NCI-H2081 treated with DMSO at 0.1 percent for 48 hours (cell line): ENCODE data around the gene LSM14B.

Experiments
- DNase-seq: peaks from one replicate; lab custom pipeline; 2025; lab: John Stamatoyannopoulos, UW

Gene LSM14B

DNA sequence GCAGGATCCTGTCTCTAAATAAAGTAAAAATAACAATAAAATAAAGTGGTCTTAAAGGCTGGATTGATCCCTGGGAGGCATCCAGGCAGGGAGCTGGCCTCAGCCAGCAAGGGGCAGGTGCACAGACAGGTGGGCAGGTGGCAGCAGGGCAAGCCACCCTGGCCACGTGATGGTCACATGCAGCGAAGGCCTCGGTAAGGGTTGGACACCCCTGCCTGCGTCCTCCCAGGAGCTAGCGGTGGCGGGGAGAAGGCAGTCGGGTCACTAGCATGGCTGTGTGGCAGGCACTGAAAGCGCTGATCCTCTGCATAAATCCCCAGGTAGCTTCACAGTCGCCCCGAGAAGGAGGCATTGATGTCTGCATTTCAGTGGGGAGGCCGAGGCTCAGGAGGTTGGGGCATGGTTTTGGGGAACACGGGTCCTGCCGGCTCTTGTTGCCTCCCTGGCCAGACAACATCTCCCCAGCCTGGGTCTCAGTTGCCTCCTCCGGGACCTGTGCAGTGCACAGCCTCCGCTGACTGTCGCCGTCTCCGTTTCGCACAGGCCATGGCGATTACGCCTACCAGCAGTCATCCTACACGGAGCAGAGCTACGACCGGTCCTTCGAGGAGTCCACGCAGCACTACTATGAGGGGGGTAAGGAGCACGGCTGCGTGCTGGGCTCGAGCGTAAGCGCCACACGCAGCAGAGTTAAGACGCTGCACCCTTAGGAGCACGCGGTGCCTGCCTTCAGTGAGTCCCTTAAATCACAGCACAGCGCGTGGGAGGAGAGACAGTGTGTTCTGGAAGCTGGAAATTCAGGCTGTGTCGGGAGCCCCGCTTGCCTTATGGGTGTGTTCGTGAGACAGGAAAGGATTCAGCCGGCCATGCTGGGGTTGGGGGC lies 42.8 kb downstream of the LSM14B start:
- DNase-seq, result no peak

DNA sequence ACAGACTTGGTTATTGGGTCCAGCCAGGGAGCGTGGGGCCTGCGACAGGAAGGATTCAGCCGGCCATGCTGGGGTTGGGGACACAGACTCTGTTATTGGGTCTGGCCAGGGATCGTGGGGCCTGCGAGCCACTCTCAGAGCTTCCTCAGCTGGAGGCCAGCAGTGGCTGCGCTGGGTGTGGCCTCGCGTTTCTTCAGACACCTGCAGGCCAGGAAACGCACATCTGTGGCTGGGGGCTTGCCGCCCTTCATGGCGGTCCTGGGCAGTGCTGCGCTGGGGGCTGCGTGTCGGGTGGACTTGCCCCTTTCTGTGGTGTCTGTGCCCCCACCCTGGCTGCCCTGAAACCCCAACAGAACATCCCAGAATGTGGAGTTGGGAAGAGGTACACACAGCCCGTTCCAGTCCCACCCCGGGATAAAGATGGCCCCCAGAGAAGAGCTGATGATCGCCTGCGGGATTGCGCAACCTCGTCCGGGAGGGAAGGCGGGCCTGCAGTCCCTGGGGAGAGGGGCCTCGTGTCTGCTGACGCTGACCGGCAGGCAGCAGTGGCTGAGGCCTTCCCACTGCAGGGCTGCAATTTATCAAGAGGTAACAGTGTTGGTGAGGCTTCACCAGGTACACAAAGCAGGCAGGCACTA lies 43.6 kb downstream of the LSM14B start:
- no peak for DNase-seq

DNA sequence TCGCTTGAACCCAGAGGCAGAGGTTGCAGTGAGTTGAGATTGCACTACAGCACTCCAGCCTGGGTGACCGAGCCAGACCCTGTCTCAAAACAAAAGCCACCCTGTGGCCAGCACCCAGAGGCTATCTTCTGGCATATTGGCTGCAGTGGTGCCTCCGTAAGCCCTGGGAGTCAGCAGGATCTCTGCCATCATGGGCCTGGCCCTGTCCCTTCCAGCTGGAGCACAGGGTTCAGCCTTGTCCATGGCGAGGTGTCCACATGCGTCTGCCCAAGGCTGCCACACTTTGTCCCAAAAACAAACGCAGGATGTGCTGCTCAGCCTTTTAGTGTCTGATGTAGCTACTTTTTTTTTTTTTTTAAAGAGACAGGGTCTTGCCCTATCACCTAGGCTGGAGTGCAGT lies 45.2 kb downstream of the LSM14B start:
- no peak for DNase-seq

DNA sequence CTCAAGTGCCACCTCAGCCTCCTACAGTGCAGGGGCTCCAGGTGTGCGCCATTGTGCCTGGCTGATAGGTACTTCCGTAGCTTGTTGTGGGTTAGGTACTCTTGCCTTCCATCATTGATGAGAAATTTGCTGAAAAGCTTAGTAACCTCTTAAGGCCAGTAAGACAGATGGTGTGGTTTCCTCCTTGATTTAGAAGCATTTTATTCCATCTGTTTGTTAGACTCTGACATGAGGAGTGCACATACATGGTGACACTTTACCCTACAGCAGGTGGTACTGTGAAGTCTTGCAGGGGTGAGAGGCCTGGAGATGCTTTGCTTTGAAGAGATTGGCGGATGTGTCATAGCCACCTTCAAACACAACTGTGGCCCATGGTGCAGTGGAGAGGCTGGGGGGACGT lies 45.8 kb downstream of the LSM14B start:
- DNase-seq, result no peak

DNA sequence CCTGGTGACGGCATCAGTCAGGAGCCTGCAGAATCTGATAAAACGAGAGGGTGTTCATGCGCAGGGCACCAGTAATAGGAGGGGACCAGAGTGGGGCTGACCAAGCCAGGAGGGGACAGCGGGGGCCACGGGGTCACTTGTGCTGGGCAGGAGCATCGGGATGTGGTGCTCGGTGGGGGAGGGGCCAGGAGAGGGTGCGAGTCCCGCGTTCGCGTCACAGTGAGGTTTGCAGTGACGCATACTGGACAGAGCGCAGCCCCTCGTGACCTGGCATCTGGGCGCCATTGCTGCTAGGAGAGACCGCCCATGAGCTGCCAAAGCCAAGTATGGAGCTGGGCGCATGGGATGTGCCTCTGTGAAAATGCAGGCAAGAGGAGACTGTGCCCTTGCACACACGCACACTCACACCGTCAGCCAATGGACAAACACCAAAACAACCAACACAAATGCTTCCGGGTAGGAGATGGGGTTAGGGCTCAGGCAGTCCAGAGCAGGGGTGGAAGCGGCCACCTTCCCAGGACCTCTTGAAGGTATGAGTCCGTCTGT lies 46.7 kb downstream of the LSM14B start:
- no peak for DNase-seq

DNA sequence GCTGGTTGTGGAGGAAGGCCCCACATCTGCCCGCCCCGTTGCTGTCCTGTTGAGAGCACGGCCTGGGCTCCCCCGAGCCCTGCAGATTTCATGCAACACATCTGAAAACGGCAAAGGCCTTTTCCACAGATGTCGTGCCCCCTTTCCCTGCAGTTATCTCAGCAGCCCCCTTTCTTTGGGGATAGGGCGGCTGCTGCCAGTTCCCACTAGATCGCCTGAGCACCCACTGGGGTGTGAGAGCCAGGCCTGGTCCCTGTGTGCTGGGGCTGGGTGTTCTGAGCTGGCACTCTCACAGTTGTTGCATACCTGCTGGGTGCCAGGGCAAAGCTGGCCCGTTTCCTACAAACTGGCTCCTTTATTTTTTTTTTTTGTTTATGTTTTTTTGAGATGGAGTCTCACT lies 48.3 kb downstream of the LSM14B start:
- DNase-seq, result no peak

DNA sequence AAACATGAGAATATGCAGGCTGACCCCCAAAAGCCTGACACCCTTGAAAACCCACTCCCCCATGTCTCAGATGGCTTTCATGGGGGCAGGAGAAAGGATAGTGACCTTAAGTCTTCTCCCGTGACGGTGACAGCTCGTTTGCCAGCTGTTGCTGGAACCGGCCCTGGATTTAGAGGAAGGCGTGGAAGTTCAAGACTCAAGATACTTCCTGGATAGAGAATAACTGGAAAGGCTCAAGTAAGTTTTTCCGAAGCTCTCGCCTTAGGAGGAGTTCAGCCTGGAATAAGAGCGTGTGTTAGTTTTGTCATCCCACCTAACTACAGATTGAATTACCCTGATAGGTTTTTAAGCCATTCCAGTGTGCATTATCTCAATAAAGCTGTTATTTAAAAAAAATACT lies 49.0 kb downstream of the LSM14B start:
- no peak for DNase-seq

DNA sequence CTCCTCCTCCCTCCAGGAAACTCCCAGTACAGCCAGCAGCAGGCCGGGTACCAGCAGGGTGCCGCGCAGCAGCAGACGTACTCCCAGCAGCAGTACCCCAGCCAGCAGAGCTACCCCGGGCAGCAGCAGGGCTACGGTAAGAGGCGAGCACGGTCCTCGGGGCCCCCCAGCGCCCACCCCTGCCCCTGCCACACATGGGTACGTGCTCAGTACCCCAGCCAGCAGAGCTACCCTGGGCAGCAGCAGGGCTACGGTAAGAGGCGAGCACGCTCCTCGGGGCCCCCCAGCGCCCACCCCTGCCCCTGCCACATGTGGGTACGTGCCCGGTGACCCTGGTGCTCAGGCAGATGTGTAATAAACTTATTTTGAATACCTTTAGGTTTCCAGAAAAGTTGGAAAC lies 50.4 kb downstream of the LSM14B start:
- DNase-seq, result no peak

DNA sequence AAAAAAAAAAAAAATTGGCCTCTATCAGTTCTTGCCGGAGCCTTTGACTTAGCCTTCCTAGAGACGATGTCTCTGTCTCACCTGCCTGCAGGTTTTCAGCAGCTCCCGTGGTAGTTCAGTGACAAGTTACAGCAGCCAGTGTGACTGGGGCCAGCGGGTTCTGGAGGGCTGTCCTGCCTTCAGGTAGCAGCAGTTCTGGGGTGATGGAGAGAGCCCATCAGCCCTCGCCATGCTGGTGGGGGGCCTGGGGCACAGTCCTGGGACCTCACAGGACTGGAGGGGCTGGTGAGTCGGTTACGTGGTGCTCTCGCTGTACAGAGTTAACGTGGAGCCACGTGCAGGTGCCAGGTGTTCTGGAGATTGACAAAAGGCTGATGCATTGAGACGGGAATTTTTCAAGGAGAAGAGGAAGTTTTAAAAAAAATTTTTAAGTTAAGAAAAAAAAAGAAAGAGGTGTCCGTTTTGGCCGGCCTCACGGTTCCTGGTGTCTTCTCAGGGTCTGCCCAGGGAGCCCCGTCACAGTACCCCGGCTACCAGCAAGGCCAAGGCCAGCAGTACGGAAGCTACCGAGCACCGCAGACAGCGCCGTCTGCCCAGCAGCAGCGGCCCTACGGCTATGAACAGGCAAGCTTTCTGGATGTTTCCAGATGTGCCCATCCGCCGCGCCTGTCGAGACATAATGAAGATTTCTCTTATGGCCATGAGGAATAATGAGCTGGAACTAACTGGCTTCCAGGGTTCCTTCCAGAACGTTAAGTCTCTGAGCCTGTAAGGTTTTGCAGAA lies 51.9 kb downstream of the LSM14B start:
- DNase-seq, result no peak

DNA sequence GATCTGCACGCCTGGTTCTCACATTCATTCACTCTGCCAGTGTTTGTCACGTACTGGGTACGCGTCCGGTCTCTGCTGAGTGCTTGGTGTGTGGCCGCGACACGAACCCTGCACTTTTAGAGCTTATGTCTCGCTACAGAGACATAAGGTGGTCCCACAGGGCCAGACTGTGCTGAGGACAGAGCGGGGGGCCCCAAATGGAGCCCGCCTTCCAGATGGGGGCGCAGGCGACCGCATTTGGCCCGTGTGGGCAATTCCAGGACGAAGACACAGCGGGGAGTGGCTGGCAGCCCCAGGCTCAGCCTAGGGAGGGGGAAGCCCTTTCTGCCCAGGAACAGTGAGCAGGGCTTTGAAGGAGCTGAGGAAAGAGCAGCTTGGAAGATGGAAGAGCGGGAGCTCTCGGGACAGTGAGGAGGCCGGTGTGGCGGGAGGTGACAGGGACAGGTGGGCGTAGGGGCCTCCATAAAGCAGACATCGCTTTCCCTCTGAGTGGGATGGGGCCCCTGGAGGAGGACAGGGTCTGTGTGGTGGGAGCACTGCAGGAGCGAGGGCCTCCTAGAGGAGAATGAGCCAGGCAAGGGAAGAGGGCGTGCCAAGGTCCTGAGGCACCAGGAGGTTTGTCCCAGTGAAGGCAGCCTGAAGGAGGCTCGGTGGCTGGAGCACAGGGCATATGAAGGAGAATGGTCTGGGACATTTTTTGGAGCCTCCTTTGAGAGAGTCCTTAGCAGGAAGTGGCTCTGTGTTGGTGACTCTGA lies 52.8 kb downstream of the LSM14B start:
- no peak for DNase-seq

DNA sequence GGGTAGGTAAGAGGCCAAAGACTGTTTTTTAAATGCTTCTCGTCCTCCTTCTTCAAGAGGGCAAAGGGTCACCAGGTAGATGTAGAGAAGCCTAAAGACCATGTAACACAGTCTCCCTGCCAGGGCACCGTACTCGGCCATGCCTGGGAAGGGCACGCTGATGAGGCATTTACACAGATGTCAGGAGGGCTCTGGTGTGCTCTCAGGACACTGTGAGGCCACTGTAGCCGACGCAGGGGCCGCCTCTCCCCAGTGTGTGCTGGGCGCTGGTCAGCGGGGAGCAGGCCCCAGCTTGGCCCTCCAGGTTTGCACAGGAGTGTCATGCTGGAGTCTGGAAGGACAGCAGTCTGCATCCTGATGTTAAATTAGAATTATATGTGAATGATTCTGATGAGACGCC lies 53.4 kb downstream of the LSM14B start:
- no peak for DNase-seq

DNA sequence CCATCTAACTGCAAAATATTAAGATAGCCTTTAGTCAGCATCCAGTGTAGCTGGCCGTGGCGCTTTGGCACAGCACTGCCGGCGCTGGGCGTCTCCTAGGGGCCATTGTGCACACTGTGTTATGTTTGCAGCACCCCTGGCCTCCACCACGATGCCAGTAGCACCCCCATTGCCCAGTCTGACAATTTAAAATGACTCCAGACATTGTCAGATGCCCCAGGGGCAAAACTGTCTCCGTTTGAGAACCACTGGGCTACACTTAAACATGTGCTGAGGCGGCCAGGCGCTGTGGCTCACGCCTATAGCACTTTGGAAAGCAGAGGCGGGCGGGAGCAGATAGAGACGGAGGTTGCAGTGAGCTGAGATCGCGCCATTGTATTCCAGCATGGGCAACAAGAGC lies 54.6 kb downstream of the LSM14B start:
- DNase-seq, result no peak

DNA sequence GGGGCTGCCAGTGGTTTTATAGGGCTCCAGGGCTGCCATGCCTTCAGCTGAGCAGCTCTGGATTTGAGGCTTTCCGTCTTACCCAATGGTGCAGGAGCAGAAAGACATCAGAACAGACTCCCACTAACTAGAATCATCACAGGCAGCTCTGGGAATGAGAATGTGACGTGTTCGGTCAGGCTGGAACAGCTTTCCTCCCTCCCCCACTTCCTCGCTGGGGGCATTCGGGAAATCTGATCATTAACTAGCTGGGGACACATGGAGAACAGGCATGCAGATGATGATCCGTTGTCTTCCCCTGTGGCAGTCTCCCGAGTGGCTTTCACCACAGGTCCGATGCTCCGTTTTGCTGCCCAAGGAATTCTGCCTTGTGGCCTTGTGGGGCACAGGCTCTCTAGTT lies 55.0 kb downstream of the LSM14B start:
- DNase-seq, result no peak

DNA sequence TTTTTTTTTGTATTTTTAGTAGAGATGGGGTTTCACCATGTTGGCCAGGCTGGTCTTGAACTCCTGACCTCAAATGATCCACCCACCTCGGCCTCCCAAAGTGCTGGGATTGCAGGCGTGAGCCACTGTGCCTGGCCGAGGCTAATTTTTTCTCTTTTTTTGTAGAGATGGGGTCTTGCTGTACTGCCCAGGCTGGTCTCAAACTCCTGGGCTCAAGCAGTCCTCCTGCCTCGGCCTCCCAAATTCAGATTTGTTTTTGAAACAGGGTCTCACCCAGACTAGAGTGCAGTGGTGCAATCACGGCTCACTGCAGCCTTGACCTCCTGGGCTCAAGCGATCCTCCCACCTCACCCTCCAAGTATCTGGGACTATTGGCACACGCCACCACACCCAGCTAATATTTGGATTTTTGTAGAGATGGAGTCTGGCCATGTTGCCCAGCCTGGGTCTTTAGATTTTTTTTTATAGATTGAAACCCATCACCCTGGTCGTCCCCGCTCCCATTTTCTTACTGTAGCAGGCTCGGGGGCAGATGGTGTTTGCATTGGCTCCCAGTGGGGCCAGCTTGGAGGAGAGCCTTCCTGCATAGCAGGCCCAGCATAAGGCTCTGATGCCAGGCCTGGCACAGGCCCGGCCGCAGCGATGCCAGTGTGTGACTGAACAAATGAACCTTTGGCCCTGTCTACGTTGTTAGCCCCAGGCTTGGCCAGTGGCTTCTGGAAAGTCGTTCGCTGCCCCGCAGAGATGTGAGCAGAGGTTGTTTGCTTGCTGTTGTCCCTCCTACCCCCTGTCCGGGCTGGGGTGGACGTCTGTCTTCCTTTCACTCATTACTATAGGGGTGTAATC lies 56.3 kb downstream of the LSM14B start:
- no peak for DNase-seq

DNA sequence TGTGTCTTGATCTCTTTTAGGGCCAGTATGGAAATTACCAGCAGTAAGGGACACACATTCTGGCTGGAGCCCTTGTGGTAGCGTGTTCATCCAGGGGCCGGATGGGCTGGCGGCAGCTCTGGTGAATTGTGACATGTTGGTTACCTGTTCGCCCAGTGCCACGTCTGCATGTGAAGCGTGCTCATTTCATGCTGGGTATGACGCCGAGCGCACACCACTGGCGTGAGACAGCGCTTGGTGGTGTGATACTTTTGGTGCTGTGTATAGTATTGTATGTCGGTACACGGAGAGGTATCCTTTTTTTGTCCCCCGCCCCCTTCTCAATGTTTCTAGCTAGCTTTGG lies 56.9 kb downstream of the LSM14B start:
- no peak for DNase-seq

DNA sequence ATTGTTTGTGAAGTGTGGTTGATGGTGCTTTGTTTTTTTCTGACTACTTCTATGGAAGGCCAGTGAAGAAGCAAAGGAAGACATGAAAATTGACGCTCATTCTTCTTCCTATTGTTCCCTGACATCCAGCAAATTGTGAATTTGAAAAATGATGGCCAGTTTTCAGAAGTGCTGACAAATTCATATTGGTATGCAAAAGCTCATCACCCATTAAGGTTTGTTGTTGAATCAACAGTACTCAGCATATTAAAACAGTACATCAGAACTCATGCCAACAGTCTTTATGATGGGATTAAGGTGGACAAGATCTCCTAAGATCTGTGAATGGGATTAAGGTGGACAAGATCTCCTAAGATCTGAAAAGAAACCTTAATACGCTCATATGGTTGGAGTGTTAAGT lies 59.5 kb downstream of the LSM14B start:
- DNase-seq, result no peak

DNA sequence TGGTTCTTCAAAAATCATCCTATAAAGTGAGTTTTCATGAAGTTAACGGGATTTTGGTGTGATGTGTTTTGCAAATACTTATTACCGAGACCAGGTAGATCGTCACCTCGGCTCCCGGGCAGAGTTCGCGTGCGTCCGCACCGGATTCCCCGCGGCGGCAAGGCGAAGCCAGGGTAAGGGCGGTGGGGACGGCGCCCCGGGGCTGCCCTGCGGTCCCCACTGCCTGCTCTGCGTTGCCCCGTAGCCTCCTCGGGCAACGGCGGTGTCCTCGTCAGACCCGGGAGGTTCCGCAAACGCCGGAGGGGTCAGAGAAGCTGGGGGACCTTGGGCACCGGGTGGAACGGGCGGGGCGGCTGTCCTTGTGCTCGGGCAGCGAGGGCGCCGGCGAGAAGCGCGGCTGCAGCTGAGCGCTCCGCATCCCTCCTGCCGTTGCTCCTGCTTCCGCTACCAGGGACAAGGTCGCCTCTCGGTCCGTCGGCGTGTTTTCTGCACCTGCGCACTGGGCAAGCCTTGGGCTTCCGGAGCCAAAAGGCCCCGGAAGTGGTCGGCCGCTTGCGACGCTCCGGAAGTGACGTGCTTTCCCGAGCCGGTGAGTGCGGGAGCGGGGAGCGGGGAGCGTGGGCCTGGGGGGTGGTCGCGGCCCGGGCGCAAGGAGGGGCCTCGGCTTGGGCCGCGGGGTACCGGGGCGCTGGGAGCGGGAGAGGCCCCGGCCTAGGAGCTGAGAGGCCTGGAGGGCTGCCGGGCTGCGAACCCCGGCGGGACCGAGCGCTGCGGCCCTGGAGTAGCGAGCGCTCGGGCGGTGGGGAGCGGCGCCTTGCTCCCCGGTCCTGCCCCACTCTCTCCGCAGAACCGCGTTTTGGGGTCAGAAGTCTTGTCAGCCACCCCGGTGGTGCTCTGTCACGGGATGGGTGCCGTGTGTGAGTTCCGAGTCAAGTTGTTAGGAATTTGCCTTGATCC lies 60.5 kb downstream of the LSM14B start, which contains the start of gene MTG2:
TSS of gene MTG2 (plus strand) at position 560 of the 957 bp plus-strand sequence. CDS start 10,393 bp downstream, outside the sequence.
- peak; percentile 82 for DNase-seq

DNA sequence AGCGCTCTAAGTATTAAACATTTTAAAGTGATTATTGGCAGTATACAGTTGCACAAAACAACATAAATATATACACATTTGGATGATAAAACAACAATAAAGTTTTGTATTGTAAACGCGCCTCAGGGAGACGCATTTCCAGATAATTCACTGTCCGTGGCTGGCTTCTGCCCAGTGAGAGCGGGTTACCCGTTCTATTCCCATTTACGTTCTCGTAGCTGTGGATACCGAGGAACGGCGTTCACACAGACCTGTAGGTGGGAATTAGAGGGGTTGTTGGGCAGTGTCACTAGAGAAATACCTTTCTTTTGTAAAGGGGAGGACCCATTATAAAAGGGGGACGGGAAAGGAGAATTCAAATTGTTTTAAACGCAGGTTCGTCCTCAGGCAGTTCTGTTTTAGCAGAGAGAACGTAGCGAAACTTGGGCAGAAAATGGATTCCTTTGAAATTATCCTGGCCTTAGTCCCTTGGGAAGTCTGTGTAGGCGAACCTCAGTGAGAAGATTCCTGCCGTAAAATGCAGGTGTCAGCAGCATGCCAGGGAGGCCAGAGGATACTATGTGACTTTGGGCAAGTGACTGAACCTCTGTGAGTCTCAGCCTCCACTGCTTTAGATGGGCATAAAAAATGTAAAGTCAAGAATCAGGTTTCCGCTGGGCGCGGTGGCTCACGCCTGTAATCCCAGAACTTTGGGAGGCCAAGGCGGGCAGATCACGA lies 61.3 kb downstream of the LSM14B start:
- no peak for DNase-seq
